ENCODE measurements around the gene ECE1. TPM values are rescaled to one million over a fixed set of nuclear protein-coding genes. Genes with fewer than 3 reads are reported as not detected.

ECE1 gene
- total and polyA plus RNA-seq, 2 of the 13 experiments (the other 11 are each of a cell fraction or from before 2014, with no cell fraction given) = 13.5 to 21.2 TPM

GRCh38 chr1:21244986-21245687, 45.1 kb downstream of the ECE1 start (continued):
- TF ChIP-seq NR2F6 (IDR thresholded peaks at IDR 0.05) (peak; percentile 26; the same call in 1 of the 2 replicates), NR2F6 (CRISPR knock-in tag; IDR thresholded peaks at IDR 0.05) (no peak), ZNF33B (CRISPR knock-in tag; IDR thresholded peaks at IDR 0.05) (no peak), STAG1 (CRISPR knock-in tag; IDR thresholded peaks at IDR 0.05) (peak; percentile 40; the same call in 1 of the 2 replicates), THRA (CRISPR knock-in tag; IDR thresholded peaks at IDR 0.05; ENCODE audit: borderline replicate concordance) (no peak), NFKB2 (CRISPR knock-in tag; IDR thresholded peaks at IDR 0.05; ENCODE audit: borderline replicate concordance) (no peak)
- TF ChIP-seq, protein P1, sequence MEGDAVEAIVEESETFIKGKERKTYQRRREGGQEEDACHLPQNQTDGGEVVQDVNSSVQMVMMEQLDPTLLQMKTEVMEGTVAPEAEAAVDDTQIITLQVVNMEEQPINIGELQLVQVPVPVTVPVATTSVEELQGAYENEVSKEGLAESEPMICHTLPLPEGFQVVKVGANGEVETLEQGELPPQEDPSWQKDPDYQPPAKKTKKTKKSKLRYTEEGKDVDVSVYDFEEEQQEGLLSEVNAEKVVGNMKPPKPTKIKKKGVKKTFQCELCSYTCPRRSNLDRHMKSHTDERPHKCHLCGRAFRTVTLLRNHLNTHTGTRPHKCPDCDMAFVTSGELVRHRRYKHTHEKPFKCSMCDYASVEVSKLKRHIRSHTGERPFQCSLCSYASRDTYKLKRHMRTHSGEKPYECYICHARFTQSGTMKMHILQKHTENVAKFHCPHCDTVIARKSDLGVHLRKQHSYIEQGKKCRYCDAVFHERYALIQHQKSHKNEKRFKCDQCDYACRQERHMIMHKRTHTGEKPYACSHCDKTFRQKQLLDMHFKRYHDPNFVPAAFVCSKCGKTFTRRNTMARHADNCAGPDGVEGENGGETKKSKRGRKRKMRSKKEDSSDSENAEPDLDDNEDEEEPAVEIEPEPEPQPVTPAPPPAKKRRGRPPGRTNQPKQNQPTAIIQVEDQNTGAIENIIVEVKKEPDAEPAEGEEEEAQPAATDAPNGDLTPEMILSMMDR (CRISPR knock-in tag; IDR thresholded peaks at IDR 0.05) = peak; percentile 47

- no peak for FAIRE-seq
- Histone ChIP-seq H3K9me3 (ENCODE audit: low read length) (no peaks in the 10 kb centered on the region), H3K27ac (ENCODE audit: extremely low read length, insufficient read depth, low read length) (no peak overlapping the region), H3K9ac (ENCODE audit: insufficient read depth, low read depth, low read length) (no peak overlapping the region), H3K4me3 (replicated peaks in 1 of 3; ENCODE audit: insufficient read depth in 1 of 3, low read depth in 2 of 3, low read length in 3 of 3) (no peak overlapping the region), H3K27me3 (ENCODE audit: control insufficient read depth in 1 of 2, insufficient read depth in 2 of 2, low read length in 2 of 2) (no peaks in the 10 kb centered on the region), H4K20me1 (ENCODE audit: insufficient read depth, low read length) (no peaks in the 10 kb centered on the region), H3K36me3 (replicated peaks in 1 of 2; ENCODE audit: control insufficient read depth in 1 of 2, insufficient read depth in 2 of 2, low read length in 2 of 2) (peaks cover 3 to 11% of the 10 kb centered on the region in 2 experiments; a peak in 3 of 5 replicates), H3K4me2 (ENCODE audit: low read depth, low read length) (no peak overlapping the region), H2AFZ (ENCODE audit: low read length) (no peak overlapping the region), H3K79me2 (ENCODE audit: insufficient read depth, low read length) (no peaks in the 10 kb centered on the region), H3K4me1 (ENCODE audit: insufficient read depth, low read length) (peaks cover 24% of the 10 kb centered on the region)
- WGBS (ENCODE audit: low lambda C conversion rate) = 96% methylated on average over 4 of the region's 10 CpGs
- POLR2A ChIA-PET = no interaction called here
- in situ Hi-C loops (cut with HindIII; ENCODE audit: extremely low pct_ligation_motif_present, low pct_unique_long_range_greater_than_20kb) = loop anchor here (25.0 kb wide), 1 partner anchor 243 kb away; no protein-coding TSS in a partner anchor
- CTCF ChIA-PET (ENCODE audit: low intra/inter-chr PET ratio, low total read pairs) = no interaction called here
- ATAC-seq = no peak
- no TSS peak for BruUV-seq (replicated peaks)
- intact Hi-C loops (cut with micrococcal nuclease; ENCODE audit: unreplicated experiment) = no loop called here
- DNase-seq (ENCODE audit: low spot score) = no peak
- TF ChIP-seq HOXA3 (CRISPR knock-in tag; IDR thresholded peaks at IDR 0.05) (no peak), ZNF7 (CRISPR knock-in tag; IDR thresholded peaks at IDR 0.05) (no peak), SP4 (CRISPR knock-in tag; IDR thresholded peaks at IDR 0.05) (no peak), ZNF674 (CRISPR knock-in tag; IDR thresholded peaks at IDR 0.05; ENCODE audit: low read depth) (no peak), MYNN (CRISPR knock-in tag; IDR thresholded peaks at IDR 0.05; ENCODE audit: low read depth) (no peak)
Observed at GRCh38 chr1:21244154-21244553, 46.1 kb downstream of the ECE1 start.

Data from HepG2 (cell line).